Measurements from ENCODE around the gene SYNE1.
"Not testable (repeated sequence)": the region's sequence is repeated elsewhere in the genome, so short reads cannot be mapped to it uniquely, and the experiment has no call there.

Gene SYNE1

GRCh38 chr6:152338335-152339125, 298.6 kb downstream of the SYNE1 start:
- DNase-seq (ENCODE audit: low read depth, low spot score) = no peak
- CTCF ChIA-PET = interaction anchor here (0.6 to 5.2 kb wide), 31 partner anchors 10 to 610 kb away, joined by 3 to 66 read pairs (median 4); no protein-coding TSS in a partner anchor
- TF ChIP-seq CTCF (IDR thresholded peaks at IDR 0.05; ENCODE audit: insufficient read depth, low read length, missing control alignments) = peak; percentile 81
- H3K4me3 ChIP-seq (ENCODE audit: low read depth, low read length) = no peak overlapping the region
- POLR2A ChIA-PET = no interaction called here

GRCh38 chr6:152334555-152334954, 302.6 kb downstream of the SYNE1 start:
- ChIA-PET CTCF (interaction anchor here (1.8 to 5.2 kb wide), 3 partner anchors 17 to 25 kb away, joined by 4 to 66 read pairs (median 52); no protein-coding TSS in a partner anchor), POLR2A (no interaction called here)
- no peak for TF ChIP-seq CTCF (IDR thresholded peaks at IDR 0.05; ENCODE audit: insufficient read depth, low read length, missing control alignments)
- no peak for DNase-seq (ENCODE audit: low read depth, low spot score)
- no peak overlapping the region for H3K4me3 ChIP-seq (ENCODE audit: low read depth, low read length)

GRCh38 chr6:152330961-152331360, 306.2 kb downstream of the SYNE1 start:
- no peak overlapping the region for H3K4me3 ChIP-seq (ENCODE audit: low read depth, low read length)
- no peak for TF ChIP-seq CTCF (IDR thresholded peaks at IDR 0.05; ENCODE audit: insufficient read depth, low read length, missing control alignments)
- POLR2A ChIA-PET = no interaction called here
- DNase-seq (ENCODE audit: low read depth, low spot score) = no peak
- CTCF ChIA-PET = interaction anchor here (0.9 to 4.6 kb wide), 3 partner anchors 7 to 640 kb away, joined by 3 to 39 read pairs (median 3); no protein-coding TSS in a partner anchor

- CTCF ChIA-PET = interaction anchor here (0.9 to 4.6 kb wide), 3 partner anchors 8 to 639 kb away, joined by 3 to 39 read pairs (median 3); no protein-coding TSS in a partner anchor
- no peak for TF ChIP-seq CTCF (IDR thresholded peaks at IDR 0.05; ENCODE audit: insufficient read depth, low read length, missing control alignments)
- no peak for DNase-seq (ENCODE audit: low read depth, low spot score)
- POLR2A ChIA-PET = no interaction called here
- H3K4me3 ChIP-seq (ENCODE audit: low read depth, low read length) = no peak overlapping the region
Measured at GRCh38 chr6:152329638-152330448, 307.3 kb downstream of the SYNE1 start.

- CTCF ChIA-PET = interaction anchor here (0.8 to 4.6 kb wide), 2 partner anchors 10 to 27 kb away, joined by 3 to 39 read pairs; no protein-coding TSS in a partner anchor
- POLR2A ChIA-PET = interaction anchor here (0.7 kb wide), 1 partner anchor 33 kb away, joined by 5 read pairs; no protein-coding TSS in a partner anchor
- not testable (repeated sequence) for DNase-seq (ENCODE audit: low read depth, low spot score)
Measured at GRCh38 chr6:152328200-152328599, 309.0 kb downstream of the SYNE1 start.

GRCh38 chr6:152323376-152323775, 313.8 kb downstream of the SYNE1 start:
- DNase-seq (ENCODE audit: low read depth, low spot score) = no peak
- H3K4me3 ChIP-seq (ENCODE audit: low read depth, low read length) = no peak overlapping the region
- POLR2A ChIA-PET = no interaction called here
- TF ChIP-seq CTCF (IDR thresholded peaks at IDR 0.05; ENCODE audit: insufficient read depth, low read length, missing control alignments) = no peak
- CTCF ChIA-PET = interaction anchor here (1.3 to 3.1 kb wide), 3 partner anchors 10 to 17 kb away, joined by 3 to 29 read pairs (median 5); no protein-coding TSS in a partner anchor

More at GRCh38 chr6:152328200-152328599, 309.0 kb downstream of the SYNE1 start:
- not testable (repeated sequence) for H3K4me3 ChIP-seq (ENCODE audit: low read depth, low read length)
